ENCODE data around the gene SLC23A2. TPM values are rescaled to one million over a fixed set of nuclear protein-coding genes. Genes with fewer than 3 reads are reported as not detected.

The SLC23A2 gene
- total and polyA plus RNA-seq, 4 donors, result 9.1 to 48.4 (median 14.7) TPM

- DNase-seq (ENCODE audit: low spot score), result no peak
- H3K9ac ChIP-seq (ENCODE audit: low read depth in 1 of 2, low read length in 2 of 2), result no peak overlapping the region
- peaks cover 8 to 65% (median 46%) of the 10 kb centered on the region in 4 donors for H3K36me3 ChIP-seq (ENCODE audit: control insufficient read depth in 4 of 4, insufficient read depth in 3 of 4, low read depth in 1 of 4, low read length in 3 of 4)
- no peak overlapping the region for H3K4me3 ChIP-seq (ENCODE audit: low read depth in 1 of 3, low read length in 3 of 3)
- no peak for TF ChIP-seq MAX (IDR thresholded peaks at IDR 0.05)
- TF ChIP-seq FOXA2 (IDR thresholded peaks at IDR 0.05), result no peak
- TF ChIP-seq SP1 (IDR thresholded peaks at IDR 0.05), result no peak
- TF ChIP-seq REST (IDR thresholded peaks at IDR 0.05), result no peak
- TF ChIP-seq EGR1 (IDR thresholded peaks at IDR 0.05; ENCODE audit: low read depth in 2 of 2), result no peak
- TF ChIP-seq FOXA1 (IDR thresholded peaks at IDR 0.05), result no peak
- TF ChIP-seq NR2F2 (IDR thresholded peaks at IDR 0.05), result no peak
- no peak for TF ChIP-seq JUND (IDR thresholded peaks at IDR 0.05)
- no peak for TF ChIP-seq TAF1 (conservative IDR thresholded peaks at IDR 0.05)
- no peak for TF ChIP-seq RAD21 (IDR thresholded peaks at IDR 0.05)
- TF ChIP-seq YY1 (IDR thresholded peaks at IDR 0.05), result no peak
- no peaks in the 10 kb centered on the region for H3K4me1 ChIP-seq (ENCODE audit: control insufficient read depth in 4 of 4, insufficient read depth in 4 of 4, low read length in 3 of 4)
- no peaks in the 10 kb centered on the region for H3K9me3 ChIP-seq (ENCODE audit: control insufficient read depth in 4 of 4, low read length in 3 of 4)
- no peak overlapping the region for H3K27ac ChIP-seq (ENCODE audit: low read depth in 1 of 2, low read length in 2 of 2)
- WGBS, result 98% methylated on average over 7 of the region's 7 CpGs
- H3K27me3 ChIP-seq (ENCODE audit: control insufficient read depth in 4 of 4, insufficient read depth in 4 of 4, low read length in 3 of 4), result no peaks in the 10 kb centered on the region
Observed at GRCh38 chr20:4889446-4889845, 111.9 kb downstream of the SLC23A2 start.

- 82% methylated on average over 11 of the region's 11 CpGs for WGBS
- no peaks in the 10 kb centered on the region for H3K4me1 ChIP-seq (ENCODE audit: control insufficient read depth in 4 of 4, insufficient read depth in 4 of 4, low read length in 3 of 4)
- no peak for DNase-seq (ENCODE audit: low spot score)
- no peaks in the 10 kb centered on the region for H3K9me3 ChIP-seq (ENCODE audit: control insufficient read depth in 4 of 4, low read length in 3 of 4)
- no peak overlapping the region for H3K9ac ChIP-seq (ENCODE audit: low read depth in 1 of 2, low read length in 2 of 2)
- peaks cover 6 to 74% (median 60%) of the 10 kb centered on the region in 4 donors for H3K36me3 ChIP-seq (ENCODE audit: control insufficient read depth in 4 of 4, insufficient read depth in 3 of 4, low read depth in 1 of 4, low read length in 3 of 4)
- H3K27ac ChIP-seq (ENCODE audit: low read depth in 1 of 2, low read length in 2 of 2), result no peak overlapping the region
- no peaks in the 10 kb centered on the region for H3K27me3 ChIP-seq (ENCODE audit: control insufficient read depth in 4 of 4, insufficient read depth in 4 of 4, low read length in 3 of 4)
- TF ChIP-seq JUND (IDR thresholded peaks at IDR 0.05) (no peak), YY1 (IDR thresholded peaks at IDR 0.05) (no peak), GABPA (IDR thresholded peaks at IDR 0.05 in 1 of 2, conservative IDR thresholded peaks at IDR 0.05 in 1 of 2) (no peak), SP1 (IDR thresholded peaks at IDR 0.05) (no peak), MAX (IDR thresholded peaks at IDR 0.05) (no peak), RAD21 (IDR thresholded peaks at IDR 0.05) (no peak), NR2F2 (IDR thresholded peaks at IDR 0.05) (no peak), HNF4G (IDR thresholded peaks at IDR 0.05) (no peak), REST (IDR thresholded peaks at IDR 0.05) (no peak), EGR1 (IDR thresholded peaks at IDR 0.05; ENCODE audit: low read depth in 2 of 2) (no peak), HNF4A (conservative IDR thresholded peaks at IDR 0.05) (no peak), CTCF (IDR thresholded peaks at IDR 0.05; ENCODE audit: low read depth, low read length, missing input control) (no peak), FOXA2 (IDR thresholded peaks at IDR 0.05) (no peak), FOXA1 (IDR thresholded peaks at IDR 0.05) (no peak), ZBTB33 (IDR thresholded peaks at IDR 0.05) (no peak), ATF3 (IDR thresholded peaks at IDR 0.05) (no peak), RXRA (IDR thresholded peaks at IDR 0.05) (no peak), TAF1 (conservative IDR thresholded peaks at IDR 0.05) (no peak)
- H3K4me3 ChIP-seq (ENCODE audit: low read depth in 1 of 3, low read length in 3 of 3), result no peak overlapping the region
Observed at GRCh38 chr20:4887586-4887985, 113.7 kb downstream of the SLC23A2 start.

Measured in liver (tissue), 9 donors.